ENCODE data around the gene GARIN5A. TPM values are rescaled to one million over a fixed set of nuclear protein-coding genes. Genes with fewer than 3 reads are reported as not detected.

GARIN5A gene
- total RNA-seq, 1 donor from 2014 or later: 3.8 TPM

DNA sequence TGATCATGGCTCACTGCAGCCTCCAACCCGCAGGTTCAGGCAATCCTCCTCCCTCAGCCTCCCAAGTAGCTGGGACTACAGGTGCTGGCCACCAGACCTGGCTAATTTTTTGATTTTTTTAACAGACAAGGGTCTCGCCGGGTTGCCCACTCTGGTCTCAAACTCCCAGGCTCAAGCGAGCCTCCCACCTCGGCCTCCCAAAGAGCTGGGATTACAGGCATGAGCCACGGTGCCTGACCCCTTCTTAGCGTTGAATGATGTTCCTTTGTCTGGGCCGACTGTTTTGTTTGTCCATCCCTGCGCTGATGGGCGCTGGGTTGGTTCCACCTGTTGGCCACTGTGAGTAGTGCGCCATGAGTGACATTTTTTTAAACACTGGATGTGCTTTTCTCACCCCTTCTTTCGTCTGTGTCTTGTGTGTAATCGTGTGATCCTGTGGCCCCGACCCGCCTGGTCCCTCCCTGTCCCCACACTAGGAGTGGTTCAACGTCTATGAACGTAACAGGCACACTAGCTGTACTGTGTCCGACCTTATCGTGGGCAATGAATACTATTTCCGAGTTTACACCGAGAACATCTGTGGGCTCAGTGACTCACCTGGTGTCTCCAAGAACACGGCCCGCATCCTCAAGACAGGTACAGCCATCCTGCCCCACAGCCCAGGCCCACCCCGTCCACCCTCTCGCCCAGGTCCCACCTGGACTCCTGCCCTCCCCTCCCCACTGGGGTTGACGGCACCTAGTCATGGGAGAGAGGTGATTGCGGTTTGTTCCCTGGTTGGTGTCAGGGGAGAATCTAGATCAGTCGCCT lies 15.4 kb downstream of the GARIN5A start:
- no peak overlapping the region for H3K27ac ChIP-seq
- peak; percentile 73 for TF ChIP-seq CTCF (IDR thresholded peaks at IDR 0.05)
- intact Hi-C loops (cut with DNase I): no loop called here
- no peaks in the 10 kb centered on the region for H3K9me3 ChIP-seq
- peak; percentile 78 for DNase-seq
- no peak overlapping the region for H3K4me3 ChIP-seq
- peaks cover 15% of the 10 kb centered on the region for H3K27me3 ChIP-seq
- ATAC-seq: peak; percentile 88
- no peaks in the 10 kb centered on the region for H3K4me1 ChIP-seq
- no peaks in the 10 kb centered on the region for H3K36me3 ChIP-seq

DNA sequence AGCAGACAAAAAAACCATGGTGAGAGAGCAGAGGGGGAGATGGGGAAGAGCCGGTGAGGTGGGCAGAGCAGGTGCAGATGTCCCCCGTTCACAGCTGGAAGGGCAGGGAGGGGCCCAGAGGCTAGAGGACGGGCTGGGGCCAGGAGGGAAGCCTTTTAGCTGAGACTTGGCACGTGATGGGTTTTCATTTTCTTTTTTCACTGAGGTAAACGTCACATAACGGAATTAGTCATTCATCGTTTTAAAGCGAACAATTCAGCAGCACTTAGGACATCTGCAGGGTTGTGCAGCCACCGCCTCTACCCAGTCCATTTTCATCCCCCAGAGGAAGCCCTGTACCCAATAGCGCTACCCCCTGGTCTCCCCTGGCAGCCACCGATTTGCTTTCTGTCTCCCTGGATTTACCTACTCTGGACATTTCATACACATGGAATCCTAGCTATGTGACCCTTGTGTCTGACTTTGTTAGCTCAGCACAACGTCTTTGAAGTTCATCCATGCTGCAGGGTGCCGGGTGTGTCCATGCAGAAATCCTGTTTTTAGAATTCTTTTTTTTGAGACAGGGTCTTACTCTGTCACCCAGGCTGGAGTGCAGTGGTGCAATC lies 16.4 kb downstream of the GARIN5A start:
- no peaks in the 10 kb centered on the region for H3K4me1 ChIP-seq
- no peaks in the 10 kb centered on the region for H3K9me3 ChIP-seq
- H3K27me3 ChIP-seq: peaks cover 15% of the 10 kb centered on the region
- no peak for TF ChIP-seq CTCF (IDR thresholded peaks at IDR 0.05)
- no peak overlapping the region for H3K4me3 ChIP-seq
- intact Hi-C loops (cut with DNase I): no loop called here
- no peak for DNase-seq
- no peak overlapping the region for H3K27ac ChIP-seq
- no peak for ATAC-seq
- H3K36me3 ChIP-seq: no peaks in the 10 kb centered on the region

DNA sequence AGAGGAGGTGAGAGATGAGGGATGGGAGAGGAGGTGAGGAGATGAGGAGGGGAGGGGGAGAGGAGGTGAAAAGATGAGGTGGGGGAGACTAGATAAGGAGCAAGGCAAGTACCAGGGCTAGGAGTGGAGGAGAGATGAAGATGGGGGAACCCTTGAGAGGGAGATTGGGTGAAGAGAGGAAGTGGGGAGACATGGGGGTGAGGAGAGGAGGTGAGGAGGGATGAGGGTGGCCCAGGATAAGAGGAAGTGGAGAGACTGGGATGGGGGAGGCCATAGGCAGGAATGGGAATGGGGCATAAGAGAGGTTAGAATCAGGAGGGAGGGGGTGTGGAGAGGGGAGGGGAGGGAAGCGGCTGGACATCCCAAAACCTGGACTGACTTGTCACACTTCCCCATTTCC lies 17.0 kb downstream of the GARIN5A start:
- peaks cover 15% of the 10 kb centered on the region for H3K27me3 ChIP-seq
- no peaks in the 10 kb centered on the region for H3K36me3 ChIP-seq

GRCh38 chr19:50459067-50459456 lies 17.6 kb downstream of the GARIN5A start:
- Histone ChIP-seq H3K27me3 (peaks cover 15% of the 10 kb centered on the region), H3K9me3 (no peaks in the 10 kb centered on the region), H3K4me1 (no peaks in the 10 kb centered on the region), H3K36me3 (no peaks in the 10 kb centered on the region), H3K27ac (no peak overlapping the region), H3K4me3 (no peak overlapping the region)
- intact Hi-C loops (cut with DNase I): no loop called here
- DNase-seq (no peak), ATAC-seq (no peak)
- TF ChIP-seq CTCF (IDR thresholded peaks at IDR 0.05): no peak

More for the DNA sequence above, 17.0 kb downstream of the GARIN5A start:
- no peak overlapping the region for H3K27ac ChIP-seq
- H3K4me3 ChIP-seq: no peak overlapping the region
- ATAC-seq: no peak
- H3K9me3 ChIP-seq: no peaks in the 10 kb centered on the region
- TF ChIP-seq CTCF (IDR thresholded peaks at IDR 0.05): no peak
- H3K4me1 ChIP-seq: no peaks in the 10 kb centered on the region
- no peak for DNase-seq
- intact Hi-C loops (cut with DNase I): no loop called here

DNA sequence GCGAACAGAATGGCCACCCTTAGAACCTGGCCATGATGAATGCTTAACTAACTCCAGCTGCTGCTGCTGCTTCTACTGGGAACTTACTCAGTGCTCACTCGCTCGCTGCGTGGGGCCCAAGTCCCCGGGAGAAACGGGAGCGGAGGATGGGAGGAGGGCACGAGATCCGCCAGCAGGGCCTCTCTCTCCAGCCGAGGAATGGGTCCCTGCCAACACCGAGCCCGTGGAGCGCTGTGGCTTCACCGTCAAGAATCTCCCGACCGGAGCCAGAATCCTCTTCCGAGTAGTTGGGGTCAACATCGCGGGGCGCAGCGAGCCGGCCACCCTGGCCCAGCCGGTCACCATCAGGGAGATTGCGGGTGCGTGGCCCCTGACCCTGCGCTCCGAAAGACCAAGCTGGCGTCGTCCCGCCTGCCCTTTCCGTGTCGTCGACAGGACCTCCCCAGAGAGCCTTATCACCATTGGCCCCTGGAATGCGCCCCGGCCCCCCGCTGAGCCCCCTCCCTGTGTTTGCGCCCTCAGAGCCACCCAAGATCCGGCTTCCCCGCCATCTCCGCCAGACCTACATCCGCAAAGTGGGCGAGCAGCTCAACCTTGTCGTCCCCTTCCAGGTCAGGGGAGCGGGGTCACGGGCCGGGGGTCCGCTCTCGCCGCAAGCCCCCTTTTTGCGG lies 18.1 kb downstream of the GARIN5A start:
- intact Hi-C loops (cut with DNase I): no loop called here
- Histone ChIP-seq H3K9me3 (no peaks in the 10 kb centered on the region), H3K27me3 (peaks cover 15% of the 10 kb centered on the region), H3K36me3 (no peaks in the 10 kb centered on the region), H3K4me1 (no peaks in the 10 kb centered on the region), H3K4me3 (no peak overlapping the region), H3K27ac (no peak overlapping the region)
- no peak for ATAC-seq
- TF ChIP-seq CTCF (IDR thresholded peaks at IDR 0.05): no peak
- DNase-seq: no peak

Data from upper lobe of right lung (tissue), 1 donor.